ENCODE results near the gene SMC5. TPM values are rescaled to one million over a fixed set of nuclear protein-coding genes. Genes with fewer than 3 reads are reported as not detected.
"Not testable (repeated sequence)": the region's sequence is repeated elsewhere in the genome, so short reads cannot be mapped to it uniquely, and the experiment has no call there.

SMC5 gene
- total RNA-seq, 1 experiment from 2014 or later = 27.5 TPM

GRCh38 chr9:70324963-70325362 lies 66.2 kb downstream of the SMC5 start:
- intact Hi-C loops (cut with micrococcal nuclease) = no loop called here

GRCh38 chr9:70328625-70329024 lies 69.8 kb downstream of the SMC5 start:
- not testable (repeated sequence) for H3K27ac ChIP-seq (ENCODE audit: low read depth, low read length)

More at GRCh38 chr9:70324963-70325362, 66.2 kb downstream of the SMC5 start:
- Histone ChIP-seq H3K4me1 (ENCODE audit: control insufficient read depth in 1 of 2, insufficient read depth in 2 of 2, low read length in 2 of 2) (no peaks in the 10 kb centered on the region), H3K27me3 (ENCODE audit: insufficient read depth, low read length) (no peaks in the 10 kb centered on the region), H3K4me3 (replicated peaks in 1 of 2; ENCODE audit: low read depth in 1 of 2, low read length in 2 of 2) (no peak overlapping the region), H3K9ac (ENCODE audit: low read length) (no peak overlapping the region), H3K4me2 (ENCODE audit: low read length) (no peak overlapping the region), H3K79me2 (ENCODE audit: insufficient read depth, low read length) (no peaks in the 10 kb centered on the region), H3K27ac (ENCODE audit: low read depth, low read length) (no peak overlapping the region), H2AFZ (ENCODE audit: low read depth, low read length, poor library complexity, severe bottlenecking) (no peak overlapping the region), H3K9me3 (ENCODE audit: control insufficient read depth in 1 of 2, insufficient read depth in 1 of 2, low read depth in 1 of 2, low read length in 2 of 2) (no peaks in the 10 kb centered on the region), H3K9me2 (ENCODE audit: insufficient read depth) (no peaks in the 10 kb centered on the region), H3K36me3 (ENCODE audit: control insufficient read depth in 1 of 2, insufficient read depth in 2 of 2, low read length in 2 of 2) (peaks cover 33 to 34% of the 10 kb centered on the region in 2 experiments; a peak in 3 of 4 replicates), H4K20me1 (ENCODE audit: insufficient read depth) (no peaks in the 10 kb centered on the region)
- TF ChIP-seq MAX (IDR thresholded peaks at IDR 0.05) (no peak), ZBTB33 (IDR thresholded peaks at IDR 0.05; ENCODE audit: extremely low read depth, insufficient replicate concordance, low read length) (no peak), FOSL1 (IDR thresholded peaks at IDR 0.05; ENCODE audit: low read depth) (no peak), ATF3 (IDR thresholded peaks at IDR 0.05) (no peak), SIN3A (IDR thresholded peaks at IDR 0.05; ENCODE audit: low read depth) (no peak)
- ChIA-PET CTCF (no interaction called here), RAD21 (ENCODE audit: low non-redundant PET in 1 of 2, low total read pairs in 2 of 2, uncharacterized antibody in 2 of 2, unreplicated experiment in 2 of 2) (no interaction called here), POLR2A (no interaction called here)
- no TSS peak for BruUV-seq (replicated peaks)
- ATAC-seq (no peak), DNase-seq (ENCODE audit: low read depth, low spot score) (no peak)

More at GRCh38 chr9:70328625-70329024, 69.8 kb downstream of the SMC5 start:
- H3K27me3 ChIP-seq (ENCODE audit: insufficient read depth, low read length); H3K9me3 ChIP-seq (ENCODE audit: control insufficient read depth in 1 of 2, insufficient read depth in 1 of 2, low read depth in 1 of 2, low read length in 2 of 2); RAD21 ChIA-PET (ENCODE audit: low non-redundant PET in 1 of 2, low total read pairs in 2 of 2, uncharacterized antibody in 2 of 2, unreplicated experiment in 2 of 2); H3K4me2 ChIP-seq (ENCODE audit: low read length); BruUV-seq (replicated peaks); POLR2A ChIA-PET; H3K4me1 ChIP-seq (ENCODE audit: control insufficient read depth in 1 of 2, insufficient read depth in 2 of 2, low read length in 2 of 2); H3K79me2 ChIP-seq (ENCODE audit: insufficient read depth, low read length); H3K9ac ChIP-seq (ENCODE audit: low read length); H4K20me1 ChIP-seq (ENCODE audit: insufficient read depth); H2AFZ ChIP-seq (ENCODE audit: low read depth, low read length, poor library complexity, severe bottlenecking); H3K4me3 ChIP-seq (replicated peaks in 1 of 2; ENCODE audit: low read depth in 1 of 2, low read length in 2 of 2); intact Hi-C loops (cut with micrococcal nuclease); CTCF ChIA-PET; H3K9me2 ChIP-seq (ENCODE audit: insufficient read depth); DNase-seq (ENCODE audit: low read depth, low spot score); ATAC-seq: not testable (repeated sequence)
- H3K36me3 ChIP-seq (ENCODE audit: control insufficient read depth in 1 of 2, insufficient read depth in 2 of 2, low read length in 2 of 2) = peaks cover 16 to 29% of the 10 kb centered on the region in 2 experiments; a peak in 3 of 4 replicates
